Osteoblast (primary cell): ENCODE data around the gene TMEM106A. TPM values are rescaled to one million over a fixed set of nuclear protein-coding genes. Genes with fewer than 3 reads are reported as not detected.

ENCODE experiments used
- DNase-seq: peaks from one replicate; pipeline ENCODE4 v3.0.0; 2011; ENCODE audit warnings: low spot score, mixed read lengths; ENCODE audit not compliant: insufficient read length; ENCODE audit errors: missing footprints
- H2AFZ ChIP-seq: 2 replicates; pipeline ENCODE4 v1.6.0; 2011; ENCODE audit warnings: mild to moderate bottlenecking, low read length
- H3K27ac ChIP-seq: 2 replicates; pipeline ENCODE4 v1.5.1; 2011; ENCODE audit warnings: mild to moderate bottlenecking, low read depth, low read length, moderate library complexity
- H3K27me3 ChIP-seq: 2 replicates; pipeline ENCODE4 v1.6.0; 2012; ENCODE audit warnings: mild to moderate bottlenecking, control low read depth, inconsistent platforms, low read length, moderate library complexity; ENCODE audit not compliant: insufficient read depth
- H3K36me3 ChIP-seq: 2 replicates; pipeline ENCODE4 v1.5.1; 2011; ENCODE audit warnings: mild to moderate bottlenecking, low read length, control low read depth, moderate library complexity; ENCODE audit not compliant: insufficient read depth
- H3K4me1 ChIP-seq: 2 replicates; pipeline ENCODE4 v1.5.1; 2011; ENCODE audit warnings: mild to moderate bottlenecking, low read length, control low read depth, moderate library complexity; ENCODE audit not compliant: insufficient read depth
- H3K4me2 ChIP-seq: 2 replicates; pipeline ENCODE4 v1.6.0; 2011; ENCODE audit warnings: mild to moderate bottlenecking, low read length; ENCODE audit not compliant: insufficient read depth
- H3K4me3 ChIP-seq: fragments of 200-600 bp; sonication (generic); 3 replicates; pipeline ENCODE4 v1.5.1; 2012; ENCODE audit warnings: mild to moderate bottlenecking, low read length, inconsistent platforms; ENCODE audit not compliant: insufficient read depth
- H3K79me2 ChIP-seq: 2 replicates; pipeline ENCODE4 v1.6.0; 2012; ENCODE audit warnings: mild to moderate bottlenecking, low read length, control low read depth, inconsistent platforms; ENCODE audit not compliant: insufficient read depth
- H3K9me3 ChIP-seq: 2 replicates; pipeline ENCODE4 v1.5.1; 2011; ENCODE audit warnings: low read depth, low read length, control low read depth
- H4K20me1 ChIP-seq: 2 replicates; pipeline ENCODE4 v1.6.0; 2012; ENCODE audit warnings: mild to moderate bottlenecking, low read length, control low read depth; ENCODE audit not compliant: insufficient read depth
- total RNA-seq: library from RNA; depleted of rRNA; stranded (reverse); fragments of >200 nt; gene quantifications from 2 replicates; pipeline ENCODE4 v1.2.3, GENCODE V29; 2012
- TF ChIP-seq, protein P1 (sequence below): IDR thresholded peaks from 2 replicates; pipeline ENCODE4 v1.5.1; 2011; ENCODE audit warnings: mild to moderate bottlenecking, low read depth, low read length, moderate library complexity; ENCODE audit errors: extremely low read depth

The TMEM106A gene
- total RNA-seq, 1 donor: 5.1 TPM

DNA sequence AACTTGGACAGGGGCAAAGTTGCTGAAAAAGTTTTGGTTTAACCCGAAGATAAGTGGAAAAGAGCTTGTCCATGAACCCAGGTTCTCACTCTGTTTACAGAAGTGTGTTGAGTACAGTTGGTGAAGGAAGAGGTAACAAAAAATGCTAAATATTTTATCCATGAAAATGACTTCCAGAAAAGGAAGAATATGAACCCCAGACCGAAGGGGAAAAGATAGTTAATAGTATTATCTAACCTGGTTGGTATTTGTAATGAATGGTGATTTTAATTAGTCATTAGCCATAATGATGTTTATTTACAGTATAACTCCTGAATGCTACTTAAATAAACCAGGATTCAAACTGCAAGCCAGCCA, 574 bp upstream of the TMEM106A start:
- no peaks in the 10 kb centered on the region for H3K9me3 ChIP-seq
- peak overlapping the region; percentile 55 for H2AFZ ChIP-seq
- TF ChIP-seq, protein P1, sequence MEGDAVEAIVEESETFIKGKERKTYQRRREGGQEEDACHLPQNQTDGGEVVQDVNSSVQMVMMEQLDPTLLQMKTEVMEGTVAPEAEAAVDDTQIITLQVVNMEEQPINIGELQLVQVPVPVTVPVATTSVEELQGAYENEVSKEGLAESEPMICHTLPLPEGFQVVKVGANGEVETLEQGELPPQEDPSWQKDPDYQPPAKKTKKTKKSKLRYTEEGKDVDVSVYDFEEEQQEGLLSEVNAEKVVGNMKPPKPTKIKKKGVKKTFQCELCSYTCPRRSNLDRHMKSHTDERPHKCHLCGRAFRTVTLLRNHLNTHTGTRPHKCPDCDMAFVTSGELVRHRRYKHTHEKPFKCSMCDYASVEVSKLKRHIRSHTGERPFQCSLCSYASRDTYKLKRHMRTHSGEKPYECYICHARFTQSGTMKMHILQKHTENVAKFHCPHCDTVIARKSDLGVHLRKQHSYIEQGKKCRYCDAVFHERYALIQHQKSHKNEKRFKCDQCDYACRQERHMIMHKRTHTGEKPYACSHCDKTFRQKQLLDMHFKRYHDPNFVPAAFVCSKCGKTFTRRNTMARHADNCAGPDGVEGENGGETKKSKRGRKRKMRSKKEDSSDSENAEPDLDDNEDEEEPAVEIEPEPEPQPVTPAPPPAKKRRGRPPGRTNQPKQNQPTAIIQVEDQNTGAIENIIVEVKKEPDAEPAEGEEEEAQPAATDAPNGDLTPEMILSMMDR: no peak
- no peaks in the 10 kb centered on the region for H4K20me1 ChIP-seq
- H3K36me3 ChIP-seq: peaks cover 64% of the 10 kb centered on the region
- H3K27me3 ChIP-seq: no peaks in the 10 kb centered on the region
- peak overlapping the region; percentile 76 for H3K27ac ChIP-seq
- H3K79me2 ChIP-seq: peaks cover 18% of the 10 kb centered on the region
- peak overlapping the region; percentile 94 for H3K4me3 ChIP-seq
- peak overlapping the region; percentile 92 for H3K4me2 ChIP-seq
- DNase-seq: no peak
- H3K4me1 ChIP-seq: peaks cover 22% of the 10 kb centered on the region

DNA sequence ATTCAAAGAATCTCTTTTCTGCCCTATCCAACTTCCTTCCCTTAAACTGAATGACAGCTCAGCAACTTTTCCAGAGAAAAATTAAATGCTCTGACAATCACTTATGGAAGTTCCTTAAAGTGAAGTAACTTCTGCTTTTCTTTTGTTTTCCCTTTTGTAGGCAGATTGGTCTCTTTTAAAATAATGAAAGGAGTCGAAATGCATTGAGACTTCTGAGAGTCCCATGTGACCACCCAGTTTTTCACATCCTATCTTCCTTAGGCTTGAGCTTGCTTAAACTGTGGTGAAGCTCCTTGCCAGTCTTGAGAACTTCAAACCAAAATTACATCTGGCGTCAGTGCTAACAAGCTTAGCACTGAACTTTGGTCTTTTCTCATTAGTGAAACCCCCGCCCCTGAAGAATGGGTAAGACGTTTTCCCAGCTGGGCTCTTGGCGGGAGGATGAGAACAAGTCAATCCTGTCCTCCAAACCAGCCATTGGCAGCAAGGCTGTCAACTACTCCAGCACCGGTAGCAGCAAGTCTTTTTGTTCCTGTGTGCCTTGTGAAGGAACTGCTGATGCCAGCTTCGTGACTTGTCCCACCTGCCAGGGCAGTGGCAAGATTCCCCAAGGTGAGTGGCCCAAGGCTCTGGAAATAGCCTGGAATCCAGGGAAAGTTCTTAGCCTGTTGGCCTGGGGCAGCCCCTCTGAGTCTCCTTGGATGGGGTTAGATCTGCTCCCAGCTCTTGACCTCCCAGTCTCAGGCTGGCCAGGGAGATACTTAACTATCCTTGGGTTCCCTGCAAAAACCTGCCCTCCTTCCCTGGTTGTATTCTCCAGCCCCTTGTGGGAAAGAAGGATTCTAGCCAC, 1.2 kb downstream of the TMEM106A start:
- Histone ChIP-seq H3K9me3 (no peaks in the 10 kb centered on the region), H3K4me2 (peak overlapping the region; percentile 92), H3K27me3 (no peaks in the 10 kb centered on the region), H3K27ac (peak overlapping the region; percentile 69), H3K79me2 (peaks cover 18% of the 10 kb centered on the region), H3K36me3 (peaks cover 70% of the 10 kb centered on the region), H4K20me1 (no peaks in the 10 kb centered on the region), H2AFZ (no peak overlapping the region), H3K4me3 (peak overlapping the region; percentile 94), H3K4me1 (peaks cover 22% of the 10 kb centered on the region)
- TF ChIP-seq, protein P1: no peak
- DNase-seq: no peak

- TF ChIP-seq, protein P1: no peak
- no peak for DNase-seq
- H3K4me2 ChIP-seq: peak overlapping the region; percentile 92
- H3K36me3 ChIP-seq: peaks cover 67% of the 10 kb centered on the region
- no peaks in the 10 kb centered on the region for H3K27me3 ChIP-seq
- H3K4me3 ChIP-seq: no peak overlapping the region
- no peak overlapping the region for H3K27ac ChIP-seq
- peaks cover 22% of the 10 kb centered on the region for H3K4me1 ChIP-seq
- no peaks in the 10 kb centered on the region for H4K20me1 ChIP-seq
- H2AFZ ChIP-seq: no peak overlapping the region
- H3K79me2 ChIP-seq: peaks cover 18% of the 10 kb centered on the region
- H3K9me3 ChIP-seq: no peaks in the 10 kb centered on the region
Measured at GRCh38 chr17:43213545-43213944, 1.9 kb downstream of the TMEM106A start.

GRCh38 chr17:43215341-43215740, 3.7 kb downstream of the TMEM106A start:
- TF ChIP-seq, protein P1: no peak
- Histone ChIP-seq H4K20me1 (no peaks in the 10 kb centered on the region), H3K36me3 (peaks cover 63% of the 10 kb centered on the region), H3K4me3 (no peak overlapping the region), H3K9me3 (no peaks in the 10 kb centered on the region), H2AFZ (no peak overlapping the region), H3K27me3 (no peaks in the 10 kb centered on the region), H3K79me2 (peaks cover 18% of the 10 kb centered on the region), H3K4me1 (peaks cover 22% of the 10 kb centered on the region), H3K27ac (no peak overlapping the region), H3K4me2 (no peak overlapping the region)
- no peak for DNase-seq
